Upper lobe of left lung (tissue), 6 donors: ENCODE measurements around the gene SGCE. TPM values are rescaled to one million over a fixed set of nuclear protein-coding genes. Genes with fewer than 3 reads are reported as not detected.
"Not testable (repeated sequence)": the region's sequence is repeated elsewhere in the genome, so short reads cannot be mapped to it uniquely, and the experiment has no call there.

Source experiments
- ATAC-seq, 2 donors: fragments of 200-7000 bp; cut with Tn5 transposase; one replicate each; pipeline ENCODE4 v1.9.1; 2022; ENCODE audit warnings: mild to moderate bottlenecking in 2 of 2, moderate library complexity in 2 of 2; ENCODE audit not compliant: low FRiP score in 2 of 2
- DNase-seq, 2 donors: peaks; one replicate each; pipeline ENCODE4 v3.0.0-alpha.2; 2019 to 2020
- H3K27ac ChIP-seq, 4 donors: fragments of 200-600 bp; sonication (generic); one replicate each; pipeline ENCODE4 v1.5.1; 2016 to 2019
- H3K27me3 ChIP-seq, 4 donors: fragments of 200-600 bp; sonication (generic); one replicate each; pipeline ENCODE4 v1.5.1; 2017 to 2019
- H3K36me3 ChIP-seq, 4 donors: fragments of 200-600 bp; sonication (generic); one replicate each; pipeline ENCODE4 v1.5.1; 2016 to 2019
- H3K4me1 ChIP-seq, 4 donors: fragments of 200-600 bp; sonication (generic); one replicate each; pipeline ENCODE4 v1.5.1; 2018 to 2019
- H3K4me3 ChIP-seq, 4 donors: fragments of 200-600 bp; sonication (generic); one replicate each; pipeline ENCODE4 v1.5.1; 2017 to 2019; ENCODE audit warnings: mild to moderate bottlenecking in 2 of 4, moderate library complexity in 1 of 4
- H3K9me3 ChIP-seq, 4 donors: fragments of 200-600 bp; sonication (generic); one replicate each; pipeline ENCODE4 v1.5.1; 2018 to 2019
- CTCF ChIP-seq, 6 experiments: fragments of 450-650 bp in 4 of 6; fragments of 200-600 bp in 2 of 6; sonication (generic) in 2 of 6; IDR thresholded peaks; one replicate each; pipeline ENCODE4 v1.5.1; 2016 to 2019; ENCODE audit warnings: antibody characterized with exemption in 6 of 6
- EP300 ChIP-seq, 4 donors: sonication (generic); formaldehyde crosslinking; IDR thresholded peaks; one replicate each; pipeline ENCODE4 v1.5.1; 2017; ENCODE audit warnings: antibody characterized with exemption in 4 of 4, control low read depth in 2 of 4
- POLR2A ChIP-seq, 4 donors: fragments of 450-650 bp; IDR thresholded peaks; one replicate each; pipeline ENCODE4 v1.5.1; 2016 to 2017; ENCODE audit warnings: antibody characterized with exemption in 4 of 4, mild to moderate bottlenecking in 2 of 4
- POLR2AphosphoS5 ChIP-seq, 2 donors: sonication (generic); formaldehyde crosslinking; IDR thresholded peaks; one replicate each; pipeline ENCODE4 v1.5.1; 2017; ENCODE audit warnings: antibody characterized with exemption in 2 of 2
- WGBS, 2 donors: methylation state at CpG; one replicate each; pipeline ENCODE4 v1.1.5; 2017 to 2018; 5-methylcytosine and 5-hydroxymethylcytosine counted together
- total RNA-seq, 6 donors: library from RNA; depleted of rRNA in 4 of 6; stranded (reverse); fragments of >200 nt in 4 of 6; gene quantifications; one replicate each; pipeline versions ENCODE4 v1.1.0 to v1.2.1, GENCODE V29; 2016 to 2021
- donor health status: DM: no; HTN: no; CAD: no; lungs with moderate emphysema.
- donor health status: DM: no; HTN: yes; CAD: no; lungs with severe emphysema.

The SGCE gene, protein sequence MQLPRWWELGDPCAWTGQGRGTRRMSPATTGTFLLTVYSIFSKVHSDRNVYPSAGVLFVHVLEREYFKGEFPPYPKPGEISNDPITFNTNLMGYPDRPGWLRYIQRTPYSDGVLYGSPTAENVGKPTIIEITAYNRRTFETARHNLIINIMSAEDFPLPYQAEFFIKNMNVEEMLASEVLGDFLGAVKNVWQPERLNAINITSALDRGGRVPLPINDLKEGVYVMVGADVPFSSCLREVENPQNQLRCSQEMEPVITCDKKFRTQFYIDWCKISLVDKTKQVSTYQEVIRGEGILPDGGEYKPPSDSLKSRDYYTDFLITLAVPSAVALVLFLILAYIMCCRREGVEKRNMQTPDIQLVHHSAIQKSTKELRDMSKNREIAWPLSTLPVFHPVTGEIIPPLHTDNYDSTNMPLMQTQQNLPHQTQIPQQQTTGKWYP
- total RNA-seq = 100 to 1,000 TPM in 1 of 6 donors, 10 to 100 TPM in 5; 42.8 to 136 (median 68.1) TPM

DNA sequence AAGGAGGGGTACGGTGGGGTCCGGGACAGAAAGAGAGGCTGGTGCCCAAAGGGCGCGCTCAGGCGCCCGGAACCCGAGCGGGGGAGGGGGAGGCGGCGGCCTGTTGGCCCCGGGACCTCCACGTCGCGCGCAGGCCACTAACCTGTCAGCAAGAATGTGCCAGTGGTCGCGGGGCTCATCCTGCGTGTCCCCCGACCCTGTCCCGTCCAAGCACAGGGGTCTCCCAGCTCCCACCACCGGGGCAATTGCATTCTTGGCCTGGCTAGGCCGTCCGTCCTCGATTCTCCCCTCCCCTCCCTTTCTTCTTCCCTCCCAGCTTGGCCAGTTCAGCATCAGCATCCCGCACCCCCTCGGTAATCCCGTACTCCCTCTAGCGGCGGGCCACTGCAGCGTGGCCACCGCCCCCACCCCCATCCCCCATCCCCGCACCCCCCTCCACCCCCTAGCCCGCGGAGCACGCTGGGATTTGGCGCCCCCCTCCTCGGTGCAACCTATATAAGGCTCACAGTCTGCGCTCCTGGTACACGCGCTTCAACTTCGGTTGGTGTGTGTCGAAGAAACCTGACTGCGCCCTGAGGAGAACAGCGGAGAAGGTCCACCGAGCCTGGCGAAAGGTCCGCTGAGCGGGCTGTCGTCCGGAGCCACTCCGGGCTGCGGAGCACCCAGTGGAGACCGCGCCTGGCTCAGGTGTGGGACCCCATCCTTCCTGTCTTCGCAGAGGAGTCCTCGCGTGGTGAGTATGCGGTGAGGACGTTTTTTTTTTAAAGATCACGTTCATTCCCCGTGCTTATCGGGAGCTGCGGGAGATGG lies at the start of gene SGCE:
Gene SGCE, minus strand, starts transcription at position 286 of the 810 bp plus-strand sequence. Its CDS starts 35 bp downstream, at position 251.
- Histone ChIP-seq H3K4me1 (peaks cover 11 to 38% (median 14%) of the 10 kb centered on the region in 4 donors), H3K4me3 (peak within 1 kb of the TSS; percentile 43 to 73 (median 64)), H3K27me3 (peaks cover 0 to 5% (median 0%) of the 10 kb centered on the region in 4 donors), H3K9me3 (no peaks in the 10 kb centered on the region), H3K27ac (peak within 1 kb of the TSS; percentile 64 to 85 (median 78)), H3K36me3 (no peaks in the 10 kb centered on the region)
- 23 to 40% methylated on average over 47 to 61 of the region's 63 CpGs for WGBS, 2 donors
- ATAC-seq (peak; percentile 80 to 86), DNase-seq (peak; percentile 70 to 86)
- TF ChIP-seq EP300 (IDR thresholded peaks at IDR 0.05) = no peak
- peak in 1 of 2 donors; percentile 71 for TF ChIP-seq POLR2AphosphoS5 (IDR thresholded peaks at IDR 0.05)
- peak; percentile 32 to 70 (median 41) for TF ChIP-seq CTCF (IDR thresholded peaks at IDR 0.05)
- TF ChIP-seq POLR2A (IDR thresholded peaks at IDR 0.05) = peak in 1 of 4 donors; percentile 38

DNA sequence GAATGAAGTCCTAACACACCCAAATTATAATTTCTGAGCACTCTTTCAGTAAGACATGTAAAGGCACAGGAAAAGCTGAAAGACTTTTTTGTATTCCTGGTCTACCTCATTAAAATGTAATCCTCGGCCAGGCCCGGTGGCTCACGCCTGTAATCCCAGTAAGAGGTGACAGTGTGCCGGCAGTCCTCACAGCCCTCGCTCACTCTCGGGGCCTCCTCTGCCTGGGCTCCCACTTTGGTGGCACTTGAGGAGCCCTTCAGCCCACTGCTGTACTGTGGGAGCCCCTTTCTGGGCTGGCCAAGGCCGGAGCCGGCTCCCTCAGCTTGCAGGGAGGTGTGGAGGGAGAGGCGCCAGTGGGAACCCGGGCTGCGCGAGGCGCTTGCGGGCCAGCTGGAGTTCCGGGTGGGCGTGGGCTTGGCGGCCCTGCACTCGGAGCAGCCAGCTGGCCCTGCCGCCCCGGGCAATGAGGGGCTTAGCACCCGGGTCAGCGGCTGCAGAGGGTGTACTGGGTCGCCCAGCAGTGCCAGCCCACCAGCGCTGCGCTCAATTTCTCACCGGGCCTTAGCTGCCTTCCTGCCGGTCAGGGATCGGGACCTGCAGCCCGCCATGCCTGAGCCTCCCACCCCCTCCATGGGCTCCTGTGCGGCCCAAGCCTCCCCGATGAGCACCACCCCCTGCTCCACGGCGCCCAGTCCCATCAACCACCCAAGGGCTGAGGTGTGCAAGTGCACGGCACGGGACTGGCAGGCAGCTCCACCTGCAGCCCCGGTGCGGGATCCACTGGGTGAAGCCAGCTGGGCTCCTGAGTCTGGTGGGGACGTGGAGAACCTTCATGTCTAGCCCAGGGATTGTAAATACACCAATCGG lies 49.5 kb upstream of the SGCE start:
- WGBS, 2 donors = 92 to 98% methylated on average over 7 to 19 of the region's 39 CpGs
- not testable (repeated sequence) for H3K27me3 ChIP-seq, H3K27ac ChIP-seq, H3K36me3 ChIP-seq, ATAC-seq, H3K9me3 ChIP-seq, H3K4me3 ChIP-seq, H3K4me1 ChIP-seq
- DNase-seq = peak in 1 of 2 donors; percentile 64

DNA sequence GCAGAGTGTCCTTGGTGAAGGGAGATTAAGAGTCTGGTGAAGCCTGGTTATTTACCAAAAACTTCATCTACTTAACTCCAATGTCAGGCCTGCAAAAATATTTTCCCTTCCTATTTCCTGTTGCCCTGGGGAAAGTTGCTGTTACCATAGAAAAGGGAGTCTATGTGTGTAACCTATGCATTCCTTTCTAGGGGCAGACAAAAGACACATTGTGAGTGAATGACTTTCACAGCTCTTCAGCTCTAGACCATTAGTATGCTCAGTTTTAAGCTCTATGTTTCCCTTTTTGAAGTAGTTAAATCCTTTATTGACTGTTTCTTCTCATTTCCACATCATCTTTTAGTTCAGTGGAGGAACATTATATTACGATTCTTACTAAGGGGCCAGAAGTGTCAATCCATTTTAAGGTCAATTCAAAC lies 45.6 kb upstream of the SGCE start:
- H3K36me3 ChIP-seq = no peaks in the 10 kb centered on the region
- no peaks in the 10 kb centered on the region for H3K9me3 ChIP-seq
- no peak overlapping the region for H3K27ac ChIP-seq
- DNase-seq (no peak), ATAC-seq (no peak)
- H3K4me3 ChIP-seq = no peak overlapping the region
- H3K27me3 ChIP-seq = no peaks in the 10 kb centered on the region
- TF ChIP-seq EP300 (IDR thresholded peaks at IDR 0.05) (no peak), CTCF (IDR thresholded peaks at IDR 0.05) (no peak), POLR2A (IDR thresholded peaks at IDR 0.05) (no peak), POLR2AphosphoS5 (IDR thresholded peaks at IDR 0.05) (no peak)
- H3K4me1 ChIP-seq = no peaks in the 10 kb centered on the region
- 65 to 69% methylated on average over 1 of the region's 1 CpG for WGBS, 2 donors

DNA sequence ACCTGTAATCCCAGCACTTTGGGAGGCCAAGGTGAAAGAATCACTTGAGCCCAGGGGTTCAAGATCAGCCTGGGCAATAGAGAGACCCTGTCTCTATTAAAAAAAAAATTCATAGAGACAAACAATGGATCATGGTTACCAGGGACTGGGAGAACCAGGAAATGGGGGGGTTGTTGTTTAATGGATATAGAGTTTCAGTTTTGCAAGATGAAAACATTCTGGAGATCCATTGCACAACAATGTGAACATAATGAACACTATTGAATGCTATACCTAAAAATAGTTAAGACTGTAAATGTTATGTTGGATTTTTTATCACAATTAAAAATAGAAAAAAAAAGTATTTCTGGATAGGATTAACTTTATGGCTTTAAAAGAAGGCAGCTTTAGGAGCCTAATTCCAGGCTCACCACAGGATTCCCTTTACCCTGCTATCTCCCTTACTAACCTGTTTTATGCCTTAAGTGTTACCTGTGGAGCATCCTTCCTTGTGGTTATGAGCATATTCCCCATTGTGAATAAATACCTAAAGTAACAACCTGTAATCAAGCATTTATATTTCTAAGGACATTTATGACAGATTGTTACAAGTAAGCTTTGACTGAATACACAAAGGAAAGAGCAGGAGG lies 45.1 kb upstream of the SGCE start:
- ATAC-seq = no peak

More for the DNA sequence above, 45.1 kb upstream of the SGCE start:
- no peaks in the 10 kb centered on the region for H3K9me3 ChIP-seq
- H3K4me1 ChIP-seq = no peaks in the 10 kb centered on the region
- H3K4me3 ChIP-seq = no peak overlapping the region
- H3K27ac ChIP-seq = no peak overlapping the region
- no peak for TF ChIP-seq POLR2A (IDR thresholded peaks at IDR 0.05)
- TF ChIP-seq POLR2AphosphoS5 (IDR thresholded peaks at IDR 0.05) = no peak
- no peak for TF ChIP-seq CTCF (IDR thresholded peaks at IDR 0.05)
- DNase-seq = no peak
- H3K27me3 ChIP-seq = no peaks in the 10 kb centered on the region
- H3K36me3 ChIP-seq = no peaks in the 10 kb centered on the region
